IMR-90 (cell line): ENCODE measurements around the gene GNB2. TPM values are rescaled to one million over a fixed set of nuclear protein-coding genes. Genes with fewer than 3 reads are reported as not detected.

ENCODE experiments used
- ATAC-seq: fragments of 200-7000 bp; cut with Tn5 transposase; 2 replicates; pipeline ENCODE4 v1.9.1; 2020; ENCODE audit warnings: low read depth, mild to moderate bottlenecking, moderate library complexity
- BruUV-seq: library from RNA; stranded (reverse); fragments of 400-500 nt; replicated peaks from 2 replicates; lab custom pipeline; 2021; lab: Mats Ljungman, UMichigan
- CTCF ChIA-PET: fragments of 300-600 bp; formaldehyde crosslinking; extraction: SDS; loops from one replicate; lab custom pipeline; 2021; ENCODE audit warnings: antibody characterized with exemption; lab: Yijun Ruan, JAX
- POLR2A ChIA-PET: fragments of 300-600 bp; sonication (Branson Sonifier 250); formaldehyde crosslinking; loops from one replicate; lab custom pipeline; 2022; ENCODE audit warnings: antibody characterized with exemption; ENCODE audit not compliant: unreplicated experiment; lab: Charles Lee
- DNase-seq: peaks from one replicate; pipeline ENCODE4 v3.0.0; 2013
- H2AFZ ChIP-seq: replicated peaks from 2 replicates; pipeline ENCODE3; 2013; ENCODE audit warnings: low read length, mild to moderate bottlenecking; ENCODE audit not compliant: poor library complexity
- H2AK5ac ChIP-seq: 2 replicates; pipeline ENCODE4 v1.6.1; 2013; ENCODE audit warnings: low read depth, low read length, inconsistent platforms
- H2AK9ac ChIP-seq: replicated peaks from 2 replicates; pipeline ENCODE3; 2013; ENCODE audit warnings: mild to moderate bottlenecking, low read depth, low read length, moderate library complexity; ENCODE audit not compliant: poor library complexity
- H2BK120ac ChIP-seq: 2 replicates; pipeline ENCODE4 v1.6.1; 2013; ENCODE audit warnings: low read depth, low read length, inconsistent platforms
- H2BK15ac ChIP-seq: 3 replicates; pipeline ENCODE4 v1.6.1; 2013; ENCODE audit warnings: low read depth, low read length, inconsistent platforms
- H2BK20ac ChIP-seq: 2 replicates; pipeline ENCODE4 v1.6.1; 2013; ENCODE audit warnings: low read depth, mild to moderate bottlenecking, inconsistent platforms, low read length, moderate library complexity
- H2BK5ac ChIP-seq: 2 replicates; pipeline ENCODE4 v1.6.1; 2013; ENCODE audit warnings: mild to moderate bottlenecking, low read depth, low read length, inconsistent platforms; ENCODE audit not compliant: poor library complexity, severe bottlenecking
- H3K14ac ChIP-seq: replicated peaks from 2 replicates; pipeline ENCODE4 v1.6.1; 2013; ENCODE audit warnings: low read depth, low read length, inconsistent platforms
- H3K18ac ChIP-seq: 2 replicates; pipeline ENCODE4 v1.6.1; 2013; ENCODE audit warnings: low read depth, low read length, control low read depth
- H3K23ac ChIP-seq: 2 replicates; pipeline ENCODE4 v1.6.1; 2013; ENCODE audit warnings: low read depth, low read length, inconsistent platforms
- H3K27ac ChIP-seq: 2 replicates; pipeline ENCODE4 v1.5.1; 2013; ENCODE audit warnings: mild to moderate bottlenecking, control low read depth, low read length; ENCODE audit not compliant: insufficient read depth
- H3K27me3 ChIP-seq: 2 replicates; pipeline ENCODE4 v1.6.1; 2013; ENCODE audit warnings: low read length; ENCODE audit not compliant: control insufficient read depth, insufficient read depth
- H3K36me3 ChIP-seq: 2 replicates; pipeline ENCODE4 v1.6.1; 2013; ENCODE audit warnings: low read length, mixed read lengths; ENCODE audit not compliant: control insufficient read depth, insufficient read depth
- H3K4ac ChIP-seq: 2 replicates; pipeline ENCODE4 v1.6.1; 2013; ENCODE audit warnings: low read depth, low read length, inconsistent platforms
- H3K4me1 ChIP-seq: 2 replicates; pipeline ENCODE4 v1.6.1; 2013; ENCODE audit warnings: low read length, mixed read lengths; ENCODE audit not compliant: control insufficient read depth, insufficient read depth
- H3K4me2 ChIP-seq: 2 replicates; pipeline ENCODE4 v1.6.1; 2013; ENCODE audit warnings: low read depth, mild to moderate bottlenecking, control low read depth, low read length, moderate library complexity
- H3K4me3 ChIP-seq: 2 replicates; pipeline ENCODE4 v1.5.1; 2013; ENCODE audit warnings: low read depth, mild to moderate bottlenecking, control low read depth, low read length, moderate library complexity; ENCODE audit not compliant: insufficient read depth
- H3K56ac ChIP-seq: 2 replicates; pipeline ENCODE4 v1.6.1; 2013; ENCODE audit warnings: low read length, inconsistent platforms; ENCODE audit not compliant: insufficient read depth; ENCODE audit errors: extremely low read depth
- H3K79me1 ChIP-seq, 2 experiments: 2 replicates each; pipeline ENCODE4 v1.6.1; 2013; ENCODE audit warnings: low read length in 2 of 2, inconsistent platforms in 1 of 2, low read depth in 1 of 2
- H3K9ac ChIP-seq: 2 replicates; pipeline ENCODE4 v1.6.1; 2013; ENCODE audit warnings: low read depth, low read length, control low read depth
- H3K9me1 ChIP-seq: 2 replicates; pipeline ENCODE4 v1.6.1; 2013; ENCODE audit warnings: low read length, inconsistent platforms; ENCODE audit not compliant: insufficient read depth
- H3K9me3 ChIP-seq: 2 replicates; pipeline ENCODE4 v1.6.1; 2013; ENCODE audit warnings: low read length; ENCODE audit not compliant: control insufficient read depth, insufficient read depth
- H4K20me1 ChIP-seq: 2 replicates; pipeline ENCODE4 v1.6.1; 2013; ENCODE audit warnings: low read length, inconsistent platforms; ENCODE audit not compliant: insufficient read depth
- H4K5ac ChIP-seq: 2 replicates; pipeline ENCODE4 v1.6.1; 2013; ENCODE audit warnings: mild to moderate bottlenecking, low read depth, low read length, control low read depth
- H4K8ac ChIP-seq, 2 experiments: 2 replicates each; pipeline ENCODE4 v1.6.1; 2013; ENCODE audit warnings: low read depth in 2 of 2, low read length in 2 of 2, control low read depth in 1 of 2, inconsistent platforms in 1 of 2
- H4K91ac ChIP-seq: 2 replicates; pipeline ENCODE4 v1.6.1; 2013; ENCODE audit warnings: low read depth, low read length, inconsistent platforms; ENCODE audit not compliant: insufficient read depth
- BHLHE40 ChIP-seq: fragments of 150-350 bp; IDR thresholded peaks from 2 replicates; pipeline ENCODE4 v1.6.1; 2016; ENCODE audit warnings: mild to moderate bottlenecking, low read depth, low read length
- CEBPB ChIP-seq: IDR thresholded peaks from 2 replicates; pipeline ENCODE4 v1.6.1; 2012; ENCODE audit warnings: low read depth, low read length, improper control_type of control experiment
- CHD1 ChIP-seq: IDR thresholded peaks from 2 replicates; pipeline ENCODE4 v1.6.1; 2012; ENCODE audit warnings: low read depth, low read length, improper control_type of control experiment
- FOS ChIP-seq: fragments of 150-350 bp; IDR thresholded peaks from 2 replicates; pipeline ENCODE4 v1.6.1; 2016; ENCODE audit warnings: low read depth, low read length
- MAFK ChIP-seq: IDR thresholded peaks from 2 replicates; pipeline ENCODE4 v1.6.1; 2012; ENCODE audit warnings: low read depth, low read length, improper control_type of control experiment
- MAZ ChIP-seq: IDR thresholded peaks from 2 replicates; pipeline ENCODE4 v1.6.1; 2012; ENCODE audit warnings: low read depth, mild to moderate bottlenecking, low read length, improper control_type of control experiment, moderate library complexity, borderline replicate concordance
- MXI1 ChIP-seq: IDR thresholded peaks from 2 replicates; pipeline ENCODE4 v1.6.1; 2012; ENCODE audit warnings: low read depth, mild to moderate bottlenecking, low read length, moderate library complexity, borderline replicate concordance
- NFE2L2 ChIP-seq: fragments of 150-350 bp; IDR thresholded peaks from 2 replicates; pipeline ENCODE4 v1.6.1; 2016; ENCODE audit warnings: low read depth, mild to moderate bottlenecking, low read length
- POLR2A ChIP-seq: IDR thresholded peaks from 2 replicates; pipeline ENCODE4 v1.6.1; 2012; ENCODE audit warnings: mild to moderate bottlenecking, low read depth, low read length
- RCOR1 ChIP-seq: IDR thresholded peaks from 2 replicates; pipeline ENCODE4 v1.6.1; 2012; ENCODE audit warnings: mild to moderate bottlenecking, low read length, improper control_type of control experiment; ENCODE audit not compliant: insufficient replicate concordance
- RFX5 ChIP-seq: IDR thresholded peaks from 2 replicates; pipeline ENCODE4 v1.8.0; 2012; ENCODE audit warnings: low read depth, mild to moderate bottlenecking, low read length, moderate library complexity
- WGBS, 2 experiments: methylation state at CpG; one replicate each; pipeline versions ENCODE4 v1.1.5 to v1.1.7; 2013; ENCODE audit warnings: missing lambda C conversion rate in 2 of 2; ENCODE audit not compliant: insufficient read length in 1 of 2; ENCODE audit errors: extremely low coverage in 2 of 2; 5-methylcytosine and 5-hydroxymethylcytosine counted together
- dilution Hi-C: fragments of 300-500 bp; cut with HindIII; formaldehyde crosslinking; loops from one replicate; pipeline ENCODE4 v1.14.3; 2018; ENCODE audit warnings: low sequenced_read_pairs; ENCODE audit not compliant: unreplicated experiment
- in situ Hi-C: fragments of 300-500 bp; cut with MboI; formaldehyde crosslinking; loops from 3 replicates; pipeline ENCODE4 v1.14.3; 2019; ENCODE audit warnings: low sequenced_read_pairs, inconsistent platforms, mixed read lengths
- intact Hi-C: fragments of 100-400 bp; cut with micrococcal nuclease; formaldehyde crosslinking; loops from 2 replicates; pipeline ENCODE4 v1.10.0; 2022
- polyA plus RNA-seq, 3 experiments: library from polyadenylated mRNA; depleted of rRNA; stranded (reverse); fragments of >200 nt; gene quantifications; 2 replicates each; pipeline ENCODE4 v1.2.3, GENCODE V29; 2012; ENCODE audit warnings: low replicate concordance in 1 of 3
- total RNA-seq: library from RNA; depleted of rRNA; stranded (reverse); fragments of >200 nt; gene quantifications from 2 replicates; pipeline ENCODE4 v1.2.3, GENCODE V29; 2012
- TF ChIP-seq, protein P1 (sequence below): fragments of 150-350 bp; IDR thresholded peaks from 2 replicates; pipeline ENCODE4 v1.6.1; 2017; ENCODE audit warnings: mild to moderate bottlenecking, antibody characterized with exemption, low read length, low read depth
- TF ChIP-seq, protein P2 (sequence below): fragments of 150-350 bp; IDR thresholded peaks from 2 replicates; pipeline ENCODE4 v1.6.1; 2016; ENCODE audit warnings: low read depth, mild to moderate bottlenecking, low read length, moderate library complexity, borderline replicate concordance
- TF ChIP-seq, protein P3 (sequence below): conservative IDR thresholded peaks from 2 replicates; pipeline ENCODE4 v1.5.1; 2012; ENCODE audit warnings: mild to moderate bottlenecking, low read depth, low read length, improper control_type of control experiment

GNB2 gene
- total and polyA plus RNA-seq, 2 of the 4 experiments (the other 2 are of a cell fraction) = 62.0 to 279 TPM

DNA sequence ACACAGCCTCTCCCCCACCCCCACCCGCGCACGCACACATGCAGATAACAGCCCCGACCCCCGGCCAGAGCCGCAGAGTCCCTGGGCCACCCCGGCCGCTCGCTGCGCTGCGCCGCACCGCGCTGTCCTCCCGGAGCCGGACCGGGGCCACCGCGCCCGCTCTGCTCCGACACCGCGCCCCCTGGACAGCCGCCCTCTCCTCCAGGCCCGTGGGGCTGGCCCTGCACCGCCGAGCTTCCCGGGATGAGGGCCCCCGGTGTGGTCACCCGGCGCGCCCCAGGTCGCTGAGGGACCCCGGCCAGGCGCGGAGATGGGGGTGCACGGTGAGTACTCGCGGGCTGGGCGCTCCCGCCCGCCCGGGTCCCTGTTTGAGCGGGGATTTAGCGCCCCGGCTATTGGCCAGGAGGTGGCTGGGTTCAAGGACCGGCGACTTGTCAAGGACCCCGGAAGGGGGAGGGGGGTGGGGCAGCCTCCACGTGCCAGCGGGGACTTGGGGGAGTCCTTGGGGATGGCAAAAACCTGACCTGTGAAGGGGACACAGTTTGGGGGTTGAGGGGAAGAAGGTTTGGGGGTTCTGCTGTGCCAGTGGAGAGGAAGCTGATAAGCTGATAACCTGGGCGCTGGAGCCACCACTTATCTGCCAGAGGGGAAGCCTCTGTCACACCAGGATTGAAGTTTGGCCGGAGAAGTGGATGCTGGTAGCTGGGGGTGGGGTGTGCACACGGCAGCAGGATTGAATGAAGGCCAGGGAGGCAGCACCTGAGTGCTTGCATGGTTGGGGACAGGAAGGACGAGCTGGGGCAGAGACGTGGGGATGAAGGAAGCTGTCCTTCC is 47.3 kb downstream of the GNB2 start:
- Histone ChIP-seq H4K20me1 (peaks cover under 1% of the 10 kb centered on the region; the same call in 1 of the 2 replicates), H3K9me1 (no peaks in the 10 kb centered on the region), H3K56ac (no peak overlapping the region), H3K27ac (no peak overlapping the region), H3K4me2 (no peak overlapping the region), H3K23ac (0 out of 2 replicates have a peak overlapping the region, but pooled peaks have one; percentile 8), H3K9ac (no peak overlapping the region), H3K4ac (no peak overlapping the region), H3K27me3 (peaks cover 54% of the 10 kb centered on the region), H4K5ac (no peak overlapping the region), H3K4me3 (no peak overlapping the region; the same call in 1 of the 2 replicates), H4K91ac (no peak overlapping the region), H3K4me1 (no peaks in the 10 kb centered on the region), H2AK9ac (no peak overlapping the region), H2AK5ac (no peak overlapping the region), H2AFZ (no peak overlapping the region), H4K8ac (no peak overlapping the region), H2BK120ac (no peak overlapping the region), H2BK20ac (no peak overlapping the region), H3K79me1 (no peaks in the 10 kb centered on the region), H2BK15ac (no peak overlapping the region), H2BK5ac (no peak overlapping the region), H3K36me3 (no peaks in the 10 kb centered on the region), H3K18ac (no peak overlapping the region), H3K14ac (no peak overlapping the region), H3K9me3 (peaks cover 9% of the 10 kb centered on the region)
- intact Hi-C loops (loop anchor here (1.0 kb wide), 1 partner anchor 131 kb away; the partner anchor contains the start of gene SLC12A9), in situ Hi-C loops (loop anchor here (25.0 kb wide), 1 partner anchor 341 kb away; no protein-coding TSS in a partner anchor), dilution Hi-C loops (no loop called here)
- CTCF ChIA-PET = interaction anchor here (1.1 to 1.7 kb wide), 2 partner anchors 79 to 131 kb away, joined by 3 to 14 read pairs; partner anchors contain the start of gene SLC12A9
- 2% methylated on average over 29 of the region's 56 CpGs; no CpG with 5 or more reads in 1 of the 2 experiments for WGBS, 2 experiments
- ATAC-seq (peak; percentile 38), DNase-seq (no peak)
- POLR2A ChIA-PET = no interaction called here
- BruUV-seq = no TSS peak
- TF ChIP-seq CEBPB (no peak), MAZ (no peak), BHLHE40 (no peak), POLR2A (no peak), RFX5 (no peak), MAFK (no peak), CHD1 (no peak), FOS (no peak), RCOR1 (no peak), MXI1 (no peak), NFE2L2 (no peak)
- TF ChIP-seq, protein P1, sequence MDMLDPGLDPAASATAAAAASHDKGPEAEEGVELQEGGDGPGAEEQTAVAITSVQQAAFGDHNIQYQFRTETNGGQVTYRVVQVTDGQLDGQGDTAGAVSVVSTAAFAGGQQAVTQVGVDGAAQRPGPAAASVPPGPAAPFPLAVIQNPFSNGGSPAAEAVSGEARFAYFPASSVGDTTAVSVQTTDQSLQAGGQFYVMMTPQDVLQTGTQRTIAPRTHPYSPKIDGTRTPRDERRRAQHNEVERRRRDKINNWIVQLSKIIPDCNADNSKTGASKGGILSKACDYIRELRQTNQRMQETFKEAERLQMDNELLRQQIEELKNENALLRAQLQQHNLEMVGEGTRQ = no peak
- TF ChIP-seq, protein P2, sequence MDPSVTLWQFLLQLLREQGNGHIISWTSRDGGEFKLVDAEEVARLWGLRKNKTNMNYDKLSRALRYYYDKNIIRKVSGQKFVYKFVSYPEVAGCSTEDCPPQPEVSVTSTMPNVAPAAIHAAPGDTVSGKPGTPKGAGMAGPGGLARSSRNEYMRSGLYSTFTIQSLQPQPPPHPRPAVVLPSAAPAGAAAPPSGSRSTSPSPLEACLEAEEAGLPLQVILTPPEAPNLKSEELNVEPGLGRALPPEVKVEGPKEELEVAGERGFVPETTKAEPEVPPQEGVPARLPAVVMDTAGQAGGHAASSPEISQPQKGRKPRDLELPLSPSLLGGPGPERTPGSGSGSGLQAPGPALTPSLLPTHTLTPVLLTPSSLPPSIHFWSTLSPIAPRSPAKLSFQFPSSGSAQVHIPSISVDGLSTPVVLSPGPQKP = no peak
- TF ChIP-seq, protein P3, sequence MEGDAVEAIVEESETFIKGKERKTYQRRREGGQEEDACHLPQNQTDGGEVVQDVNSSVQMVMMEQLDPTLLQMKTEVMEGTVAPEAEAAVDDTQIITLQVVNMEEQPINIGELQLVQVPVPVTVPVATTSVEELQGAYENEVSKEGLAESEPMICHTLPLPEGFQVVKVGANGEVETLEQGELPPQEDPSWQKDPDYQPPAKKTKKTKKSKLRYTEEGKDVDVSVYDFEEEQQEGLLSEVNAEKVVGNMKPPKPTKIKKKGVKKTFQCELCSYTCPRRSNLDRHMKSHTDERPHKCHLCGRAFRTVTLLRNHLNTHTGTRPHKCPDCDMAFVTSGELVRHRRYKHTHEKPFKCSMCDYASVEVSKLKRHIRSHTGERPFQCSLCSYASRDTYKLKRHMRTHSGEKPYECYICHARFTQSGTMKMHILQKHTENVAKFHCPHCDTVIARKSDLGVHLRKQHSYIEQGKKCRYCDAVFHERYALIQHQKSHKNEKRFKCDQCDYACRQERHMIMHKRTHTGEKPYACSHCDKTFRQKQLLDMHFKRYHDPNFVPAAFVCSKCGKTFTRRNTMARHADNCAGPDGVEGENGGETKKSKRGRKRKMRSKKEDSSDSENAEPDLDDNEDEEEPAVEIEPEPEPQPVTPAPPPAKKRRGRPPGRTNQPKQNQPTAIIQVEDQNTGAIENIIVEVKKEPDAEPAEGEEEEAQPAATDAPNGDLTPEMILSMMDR = no peak
